Dendritic cell treated with granulocyte-macrophage colony-stimulating factor and Interleukin-4, amounts not matched to agents 40 ng/mL and 50 ng/mL, for 4 days (primary cell): Measurements from ENCODE around the gene IFNA5.

Experiments used
- H3K27ac Mint-ChIP-seq: one replicate; pipeline ENCODE4 v1.8.0; 2022; ENCODE audit warnings: mild to moderate bottlenecking, mixed read lengths
- H3K27me3 Mint-ChIP-seq: one replicate; pipeline ENCODE4 v1.8.0; 2022; ENCODE audit warnings: mild to moderate bottlenecking, mixed read lengths
- H3K36me3 Mint-ChIP-seq: one replicate; pipeline ENCODE4 v1.8.0; 2022; ENCODE audit warnings: low read depth, mixed read lengths
- H3K4me1 Mint-ChIP-seq: one replicate; pipeline ENCODE4 v1.8.0; 2022; ENCODE audit warnings: low read depth, mixed read lengths
- H3K4me3 Mint-ChIP-seq: one replicate; pipeline ENCODE4 v1.8.0; 2022; ENCODE audit warnings: mild to moderate bottlenecking, moderate library complexity, mixed read lengths
- H3K9me3 Mint-ChIP-seq: one replicate; pipeline ENCODE4 v1.8.0; 2022; ENCODE audit warnings: mixed read lengths
- intact Hi-C: fragments of 100-400 bp; cut with micrococcal nuclease; formaldehyde crosslinking; loops from one replicate; pipeline ENCODE4 v1.15.0; 2022

Gene IFNA5

DNA sequence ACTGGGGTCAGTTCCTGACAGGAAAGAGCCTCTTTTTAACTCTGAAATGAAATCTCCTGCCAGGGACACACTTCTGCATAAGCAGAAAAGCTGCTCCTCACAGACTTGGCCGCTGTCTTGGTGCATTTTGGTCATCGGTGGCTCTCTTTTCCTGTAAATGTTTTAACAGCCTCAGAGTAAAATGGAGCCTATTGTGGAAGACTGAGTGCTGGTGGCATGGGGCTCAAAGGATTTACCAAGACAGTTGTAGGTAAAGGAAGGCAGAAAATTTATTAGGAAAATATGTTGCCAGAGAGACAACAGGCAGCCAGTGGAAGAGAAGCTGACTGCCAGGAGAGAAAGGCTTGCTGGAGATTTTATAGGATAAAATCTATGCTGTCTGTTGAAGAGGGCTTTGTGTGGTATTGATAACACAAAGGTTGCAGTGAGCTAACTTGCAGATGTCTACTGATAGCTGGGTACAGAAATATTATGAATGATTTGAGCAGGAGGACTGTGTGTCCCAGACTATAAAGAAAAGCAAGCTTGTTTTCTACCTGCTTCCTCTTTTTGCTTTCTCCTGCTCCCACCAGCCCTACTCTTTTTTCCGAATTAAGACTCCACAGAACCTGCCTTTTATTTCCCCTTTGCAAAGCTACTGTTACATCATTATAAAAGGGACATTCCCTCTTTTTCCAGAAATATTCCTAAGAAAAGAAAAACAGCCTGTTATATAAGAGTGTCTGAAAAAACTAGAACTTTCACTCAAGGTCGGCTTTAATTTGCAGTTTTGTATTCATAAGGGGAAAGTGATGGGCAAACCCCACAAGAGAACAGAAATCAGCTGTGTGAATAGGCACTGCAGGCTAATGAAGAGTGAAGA lies 37.4 kb downstream of the IFNA5 start:
- Mint-ChIP-seq H3K27ac (no peak overlapping the region), H3K36me3 (no peaks in the 10 kb centered on the region), H3K4me3 (no peak overlapping the region), H3K4me1 (peaks cover 12% of the 10 kb centered on the region), H3K9me3 (no peaks in the 10 kb centered on the region), H3K27me3 (peaks cover 8% of the 10 kb centered on the region)
- intact Hi-C loops, result no loop called here

DNA sequence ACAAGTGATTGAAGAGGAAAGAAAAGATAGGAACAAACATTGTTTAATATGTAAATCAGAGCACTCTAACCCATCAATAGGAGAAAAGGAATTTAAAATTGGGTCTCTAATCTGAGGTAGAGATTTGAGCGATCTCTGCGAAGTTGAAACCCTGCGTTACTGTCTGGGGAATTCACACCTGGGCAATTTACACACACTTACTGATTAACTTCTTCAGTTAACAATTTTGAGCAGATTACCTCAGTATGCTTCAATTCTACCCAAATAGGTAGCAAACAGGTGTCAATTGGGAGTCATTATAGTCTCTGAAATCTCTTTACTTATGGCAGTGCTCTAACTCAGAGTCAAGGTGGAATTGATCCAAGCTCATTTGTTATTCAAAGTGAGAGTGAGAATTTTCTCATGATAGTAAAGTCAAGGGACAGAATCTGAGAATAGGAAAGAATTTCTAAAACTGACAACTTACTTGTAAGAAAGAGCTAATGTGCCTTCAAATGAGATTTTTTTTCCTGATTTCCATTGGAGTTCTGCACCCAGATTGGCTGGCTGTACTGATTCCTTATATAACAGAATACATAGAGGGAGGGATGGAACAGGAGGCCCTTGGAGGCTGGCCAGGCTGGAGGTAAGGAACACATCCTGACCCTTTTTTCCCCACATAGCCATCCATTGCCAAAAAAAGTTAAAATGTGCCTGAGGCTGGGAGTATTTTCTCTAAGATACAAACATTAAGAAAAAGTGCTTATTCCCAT lies 38.2 kb downstream of the IFNA5 start:
- peaks cover 8% of the 10 kb centered on the region for H3K27me3 Mint-ChIP-seq
- H3K36me3 Mint-ChIP-seq, result no peaks in the 10 kb centered on the region
- H3K9me3 Mint-ChIP-seq, result no peaks in the 10 kb centered on the region
- H3K4me1 Mint-ChIP-seq, result peaks cover 12% of the 10 kb centered on the region
- intact Hi-C loops, result no loop called here
- H3K4me3 Mint-ChIP-seq, result no peak overlapping the region
- H3K27ac Mint-ChIP-seq, result no peak overlapping the region

DNA sequence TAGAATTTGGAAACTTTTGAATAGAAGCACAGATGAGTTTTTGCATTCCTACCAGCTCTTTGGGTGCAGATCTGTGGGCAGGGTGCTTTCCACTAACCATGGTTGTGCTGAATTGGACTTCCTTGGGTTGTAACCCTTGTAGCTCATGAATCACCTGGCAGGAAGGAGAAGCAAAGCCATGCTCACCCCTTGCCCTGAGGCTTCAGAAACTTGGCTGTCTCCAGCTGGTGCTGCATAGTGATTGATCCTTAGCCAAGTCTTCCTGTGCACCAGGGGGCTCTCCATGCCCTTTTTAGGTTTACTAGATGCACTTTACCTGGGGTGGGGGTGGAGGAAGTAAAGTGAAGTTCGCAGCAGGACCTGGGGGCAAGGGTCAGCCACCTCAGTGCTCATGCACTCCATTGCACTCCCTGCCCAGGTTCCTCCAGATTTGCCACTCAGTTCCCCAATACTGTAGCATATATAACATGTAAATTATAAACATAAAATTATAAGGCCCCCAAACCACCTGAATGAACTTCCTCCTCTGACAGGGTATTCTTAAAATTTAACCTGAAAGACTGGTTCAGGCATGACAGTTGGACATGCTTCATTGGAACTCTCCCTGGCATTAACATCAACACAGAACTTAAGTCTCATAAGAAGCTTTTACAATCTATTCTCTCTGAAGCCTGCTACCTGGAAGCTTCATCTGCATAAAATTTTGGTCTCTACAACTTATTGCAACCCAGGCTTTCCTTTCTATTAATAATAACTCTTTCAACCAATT lies 39.5 kb downstream of the IFNA5 start:
- Mint-ChIP-seq H3K27ac (no peak overlapping the region), H3K9me3 (no peaks in the 10 kb centered on the region), H3K4me1 (peaks cover 12% of the 10 kb centered on the region), H3K36me3 (no peaks in the 10 kb centered on the region), H3K4me3 (no peak overlapping the region), H3K27me3 (peaks cover 8% of the 10 kb centered on the region)
- intact Hi-C loops, result no loop called here

DNA sequence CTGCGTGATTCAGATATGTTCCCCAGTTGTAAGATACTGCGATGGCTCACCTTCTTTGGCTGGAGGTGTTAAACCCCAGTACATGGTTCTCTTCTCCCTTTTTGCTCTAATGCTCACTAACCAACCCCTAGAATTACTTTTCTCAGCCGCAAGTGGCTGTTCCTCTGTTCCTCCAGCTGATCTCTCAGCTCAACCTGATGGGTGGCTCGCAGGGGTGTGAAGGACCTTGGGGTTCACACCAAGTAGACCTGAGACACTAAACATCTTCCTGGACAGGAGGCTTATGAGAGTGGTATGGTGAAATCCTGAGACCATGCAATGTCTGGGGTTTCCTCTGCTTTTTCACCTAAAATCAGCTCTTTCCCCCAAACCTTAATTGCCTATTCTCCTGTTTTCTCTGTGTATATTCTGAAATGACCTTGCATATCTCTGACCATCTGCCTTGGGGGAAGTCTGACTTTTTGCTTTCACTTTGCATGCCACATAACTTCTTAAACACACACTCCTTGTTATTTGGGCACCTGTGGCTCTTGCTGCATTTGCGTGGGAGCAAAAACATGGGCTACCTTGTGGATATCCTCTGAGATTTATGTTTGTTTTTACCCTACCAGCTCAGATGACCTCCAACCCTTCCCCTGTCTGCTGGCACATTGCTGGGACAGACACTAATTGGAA lies 49.4 kb downstream of the IFNA5 start:
- H3K4me3 Mint-ChIP-seq, result no peak overlapping the region
- H3K27me3 Mint-ChIP-seq, result peaks cover 33% of the 10 kb centered on the region
- peaks cover 23% of the 10 kb centered on the region for H3K4me1 Mint-ChIP-seq
- H3K9me3 Mint-ChIP-seq, result no peaks in the 10 kb centered on the region
- intact Hi-C loops, result loop anchor here (10.0 kb wide), 1 partner anchor 149 kb away; the partner anchor contains the start of gene IFNA8
- H3K27ac Mint-ChIP-seq, result no peak overlapping the region
- no peaks in the 10 kb centered on the region for H3K36me3 Mint-ChIP-seq
